GM19025 (cell line): ENCODE data around the gene LHPP.

Experiments
- ATAC-seq: cut with Tn5 transposase; IDR thresholded peaks from one replicate; pipeline ENCODE4 v1.9.1; 2021; ENCODE audit warnings: mild to moderate bottlenecking, low read depth, moderate library complexity; ENCODE audit not compliant: unreplicated experiment

Gene LHPP

GRCh38 chr10:124494046-124494807, 32.6 kb downstream of the LHPP start:
- no peak for ATAC-seq

GRCh38 chr10:124495162-124495561, 33.5 kb downstream of the LHPP start:
- ATAC-seq = no peak

GRCh38 chr10:124495725-124496124, 34.1 kb downstream of the LHPP start:
- no peak for ATAC-seq

GRCh38 chr10:124496150-124496549, 34.5 kb downstream of the LHPP start:
- ATAC-seq = no peak

GRCh38 chr10:124496620-124497019, 35.0 kb downstream of the LHPP start:
- no peak for ATAC-seq

- ATAC-seq = no peak
Observed at GRCh38 chr10:124497196-124497881, 35.7 kb downstream of the LHPP start.

- no peak for ATAC-seq
Observed at GRCh38 chr10:124498056-124498455, 36.4 kb downstream of the LHPP start.

GRCh38 chr10:124500757-124501156, 39.1 kb downstream of the LHPP start:
- no peak for ATAC-seq

GRCh38 chr10:124504711-124505110, 43.1 kb downstream of the LHPP start:
- ATAC-seq = no peak

- no peak for ATAC-seq
Observed at GRCh38 chr10:124505279-124505678, 43.7 kb downstream of the LHPP start.

GRCh38 chr10:124508070-124508667, 46.5 kb downstream of the LHPP start:
- ATAC-seq = no peak

GRCh38 chr10:124508907-124509454, 47.4 kb downstream of the LHPP start:
- ATAC-seq = no peak

- no peak for ATAC-seq
Observed at GRCh38 chr10:124509880-124510632, 48.4 kb downstream of the LHPP start.

- no peak for ATAC-seq
Observed at GRCh38 chr10:124510759-124511158, 49.1 kb downstream of the LHPP start.

- no peak for ATAC-seq
Observed at GRCh38 chr10:124511205-124512039, 49.8 kb downstream of the LHPP start.

- ATAC-seq = no peak
Observed at GRCh38 chr10:124512040-124512428, 50.4 kb downstream of the LHPP start.

- no peak for ATAC-seq
Observed at GRCh38 chr10:124512600-124512999, 51.0 kb downstream of the LHPP start.

- ATAC-seq = no peak
Observed at GRCh38 chr10:124515244-124515970, 53.8 kb downstream of the LHPP start.

- ATAC-seq = no peak
Observed at GRCh38 chr10:124516181-124516580, 54.6 kb downstream of the LHPP start.
